Neural progenitor cell (in vitro differentiated cells): ENCODE data around the gene CYB561.

Experiments used
- EZH2 ChIP-seq: fragments of 200-600 bp; sonication (generic); IDR thresholded peaks from 2 replicates; pipeline ENCODE4 v1.6.1; 2017; ENCODE audit warnings: antibody characterized with exemption, mild to moderate bottlenecking, moderate library complexity
- TF ChIP-seq, protein P1 (sequence below): fragments of 200-600 bp; sonication (generic); IDR thresholded peaks from 2 replicates; pipeline ENCODE4 v1.5.1; 2017; ENCODE audit warnings: antibody characterized with exemption, mild to moderate bottlenecking

DNA sequence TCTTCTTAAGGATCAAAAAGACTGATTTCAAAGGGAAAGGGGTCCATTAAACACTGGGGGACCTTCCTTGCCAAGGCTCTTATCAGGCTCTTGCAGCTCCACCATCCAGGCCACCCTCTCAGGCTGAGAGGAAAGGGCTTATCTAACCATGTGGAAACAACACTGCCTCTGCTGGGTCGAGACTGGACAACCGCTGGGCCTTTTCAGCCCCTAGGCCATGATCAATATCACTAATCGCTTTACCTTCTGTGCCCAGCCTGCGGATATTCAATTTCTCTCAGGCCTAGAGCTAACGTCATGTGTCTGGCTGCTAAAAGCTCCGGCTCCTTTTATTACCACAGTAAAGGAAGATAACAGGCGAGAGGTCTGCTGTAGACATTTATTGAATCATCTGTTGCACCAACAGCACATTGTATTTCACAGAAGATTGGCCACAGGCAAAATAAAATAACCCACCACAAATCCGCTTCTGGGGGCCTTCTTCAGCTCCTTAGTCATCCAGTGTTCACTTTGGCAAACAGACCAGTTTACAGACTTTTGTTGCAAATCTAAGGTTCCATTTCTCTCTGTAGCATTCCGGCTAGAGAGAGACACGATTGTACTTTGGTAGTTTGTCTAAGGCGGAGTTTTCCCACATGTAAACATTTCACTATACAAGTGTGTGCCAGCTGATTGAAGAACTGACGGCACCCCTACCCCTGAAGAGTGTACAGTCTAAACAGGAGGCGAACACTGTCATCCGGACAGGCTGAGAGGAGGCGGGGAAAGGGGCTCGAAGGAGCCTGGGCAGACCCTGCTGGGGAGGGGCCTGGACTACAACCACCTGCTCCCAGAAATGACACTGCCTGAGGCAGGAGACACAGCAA is 13.9 kb downstream of the CYB561 start:
- TF ChIP-seq, protein P1, sequence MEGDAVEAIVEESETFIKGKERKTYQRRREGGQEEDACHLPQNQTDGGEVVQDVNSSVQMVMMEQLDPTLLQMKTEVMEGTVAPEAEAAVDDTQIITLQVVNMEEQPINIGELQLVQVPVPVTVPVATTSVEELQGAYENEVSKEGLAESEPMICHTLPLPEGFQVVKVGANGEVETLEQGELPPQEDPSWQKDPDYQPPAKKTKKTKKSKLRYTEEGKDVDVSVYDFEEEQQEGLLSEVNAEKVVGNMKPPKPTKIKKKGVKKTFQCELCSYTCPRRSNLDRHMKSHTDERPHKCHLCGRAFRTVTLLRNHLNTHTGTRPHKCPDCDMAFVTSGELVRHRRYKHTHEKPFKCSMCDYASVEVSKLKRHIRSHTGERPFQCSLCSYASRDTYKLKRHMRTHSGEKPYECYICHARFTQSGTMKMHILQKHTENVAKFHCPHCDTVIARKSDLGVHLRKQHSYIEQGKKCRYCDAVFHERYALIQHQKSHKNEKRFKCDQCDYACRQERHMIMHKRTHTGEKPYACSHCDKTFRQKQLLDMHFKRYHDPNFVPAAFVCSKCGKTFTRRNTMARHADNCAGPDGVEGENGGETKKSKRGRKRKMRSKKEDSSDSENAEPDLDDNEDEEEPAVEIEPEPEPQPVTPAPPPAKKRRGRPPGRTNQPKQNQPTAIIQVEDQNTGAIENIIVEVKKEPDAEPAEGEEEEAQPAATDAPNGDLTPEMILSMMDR = no peak
- TF ChIP-seq EZH2 = no peak
